ENCODE results near the gene NF1.

GRCh38 chr17:31281061-31281460 lies 186.3 kb downstream of the NF1 start:
- no peak for TF ChIP-seq EZH2 (IDR thresholded peaks at IDR 0.05; ENCODE audit: borderline replicate concordance, insufficient read depth, low read depth, low read length, poor library complexity, severe bottlenecking)
- TF ChIP-seq, protein P1, sequence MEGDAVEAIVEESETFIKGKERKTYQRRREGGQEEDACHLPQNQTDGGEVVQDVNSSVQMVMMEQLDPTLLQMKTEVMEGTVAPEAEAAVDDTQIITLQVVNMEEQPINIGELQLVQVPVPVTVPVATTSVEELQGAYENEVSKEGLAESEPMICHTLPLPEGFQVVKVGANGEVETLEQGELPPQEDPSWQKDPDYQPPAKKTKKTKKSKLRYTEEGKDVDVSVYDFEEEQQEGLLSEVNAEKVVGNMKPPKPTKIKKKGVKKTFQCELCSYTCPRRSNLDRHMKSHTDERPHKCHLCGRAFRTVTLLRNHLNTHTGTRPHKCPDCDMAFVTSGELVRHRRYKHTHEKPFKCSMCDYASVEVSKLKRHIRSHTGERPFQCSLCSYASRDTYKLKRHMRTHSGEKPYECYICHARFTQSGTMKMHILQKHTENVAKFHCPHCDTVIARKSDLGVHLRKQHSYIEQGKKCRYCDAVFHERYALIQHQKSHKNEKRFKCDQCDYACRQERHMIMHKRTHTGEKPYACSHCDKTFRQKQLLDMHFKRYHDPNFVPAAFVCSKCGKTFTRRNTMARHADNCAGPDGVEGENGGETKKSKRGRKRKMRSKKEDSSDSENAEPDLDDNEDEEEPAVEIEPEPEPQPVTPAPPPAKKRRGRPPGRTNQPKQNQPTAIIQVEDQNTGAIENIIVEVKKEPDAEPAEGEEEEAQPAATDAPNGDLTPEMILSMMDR (IDR thresholded peaks at IDR 0.05), result no peak
